Posterior vena cava (tissue), 2 donors: ENCODE measurements around the gene MYBPC1. TPM values are rescaled to one million over a fixed set of nuclear protein-coding genes. Genes with fewer than 3 reads are reported as not detected.
"Not testable (repeated sequence)": the region's sequence is repeated elsewhere in the genome, so short reads cannot be mapped to it uniquely, and the experiment has no call there.

ENCODE experiments used
- DNase-seq: peaks from one replicate; pipeline ENCODE4 v3.0.0-alpha.2; 2020; ENCODE audit warnings: low spot score
- intact Hi-C, 2 donors: fragments of 100-400 bp; cut with DNase I; formaldehyde crosslinking; loops; one replicate each; pipeline versions ENCODE4 v1.14.1 to v1.14.2; 2022 to 2023
- total RNA-seq, 2 donors: library from RNA; stranded (reverse); fragmentation: NEBNext Ultra II Directional; extraction: Animal tissue kit (Norgen Biotek cat#: 25700); gene quantifications; one replicate each; pipeline ENCODE4 v1.2.1, GENCODE V29; 2021
- donor health status: DM: yes; HTN: yes; CAD: no.
- donor health status: DM: yes; HTN: yes; CAD: no.

MYBPC1 gene
- total RNA-seq, 2 donors from 2014 or later = not detected

- DNase-seq = no peak
- intact Hi-C loops = no loop called here
Observed at GRCh38 chr12:101713930-101714329, 119.2 kb downstream of the MYBPC1 start.

- no peak for DNase-seq
- intact Hi-C loops = no loop called here
Observed at GRCh38 chr12:101714877-101715444, 120.2 kb downstream of the MYBPC1 start.

- intact Hi-C loops = no loop called here
- no peak for DNase-seq
Observed at GRCh38 chr12:101719566-101719965, 124.8 kb downstream of the MYBPC1 start.

- intact Hi-C loops = no loop called here
- DNase-seq = no peak
Observed at GRCh38 chr12:101720118-101720517, 125.3 kb downstream of the MYBPC1 start.

- no peak for DNase-seq
- intact Hi-C loops = no loop called here
Observed at GRCh38 chr12:101722392-101722791, 127.6 kb downstream of the MYBPC1 start.

- no peak for DNase-seq
- intact Hi-C loops = no loop called here
Observed at GRCh38 chr12:101727098-101727497, 132.3 kb downstream of the MYBPC1 start.

- no peak for DNase-seq
- intact Hi-C loops = no loop called here
Observed at GRCh38 chr12:101729842-101730241, 135.1 kb downstream of the MYBPC1 start.

- DNase-seq = no peak
- intact Hi-C loops = no loop called here
Observed at GRCh38 chr12:101732318-101732717, 137.5 kb downstream of the MYBPC1 start.

GRCh38 chr12:101733166-101733565 lies 138.4 kb downstream of the MYBPC1 start:
- intact Hi-C loops = no loop called here
- no peak for DNase-seq

GRCh38 chr12:101734482-101734881 lies 139.7 kb downstream of the MYBPC1 start:
- DNase-seq, intact Hi-C loops: not testable (repeated sequence)

Other genes with a start within 250 kb of the MYBPC1 start
- gene ARL1, start 187.2 kb upstream of the MYBPC1 start, total RNA-seq = 100 to 1,000 TPM; 111 to 121 TPM
- not detected for gene SPIC, start 119.6 kb upstream of the MYBPC1 start, total RNA-seq
- 10 to 100 TPM; 45.6 to 49.1 TPM for gene CHPT1, start 102.7 kb downstream of the MYBPC1 start, total RNA-seq
- gene SYCP3, start 144.5 kb downstream of the MYBPC1 start, total RNA-seq = under 1 TPM in 1 of 2 donors, not detected in 1; 0.24 TPM
- gene GNPTAB, start 236.0 kb downstream of the MYBPC1 start, total RNA-seq = 10 to 100 TPM; 37.0 to 42.8 TPM